Skeletal muscle cell (primary cell): ENCODE measurements around the gene SLC25A3.

Source experiments
- DNase-seq: peaks from one replicate; pipeline ENCODE4 v3.0.0-alpha.2; 2010; ENCODE audit warnings: low read depth
- H3K4me3 ChIP-seq: 2 replicates; pipeline ENCODE4 v1.5.1; 2011; ENCODE audit warnings: low read depth, mild to moderate bottlenecking, control low read depth, low read length, moderate library complexity

SLC25A3 gene

GRCh38 chr12:98646294-98647090 is 53.0 kb downstream of the SLC25A3 start:
- DNase-seq, result no peak
- H3K4me3 ChIP-seq, result peak overlapping the region; percentile 87

GRCh38 chr12:98651328-98651727 is 57.8 kb downstream of the SLC25A3 start:
- no peak for DNase-seq
- H3K4me3 ChIP-seq, result no peak overlapping the region

GRCh38 chr12:98653866-98654493 is 60.5 kb downstream of the SLC25A3 start:
- H3K4me3 ChIP-seq, result no peak overlapping the region
- DNase-seq, result peak; percentile 25
